ENCODE data around the gene TLN1. TPM values are rescaled to one million over a fixed set of nuclear protein-coding genes. Genes with fewer than 3 reads are reported as not detected.

The TLN1 gene
- total RNA-seq, 2 experiments from 2014 or later: 98.8 to 177 TPM

DNA sequence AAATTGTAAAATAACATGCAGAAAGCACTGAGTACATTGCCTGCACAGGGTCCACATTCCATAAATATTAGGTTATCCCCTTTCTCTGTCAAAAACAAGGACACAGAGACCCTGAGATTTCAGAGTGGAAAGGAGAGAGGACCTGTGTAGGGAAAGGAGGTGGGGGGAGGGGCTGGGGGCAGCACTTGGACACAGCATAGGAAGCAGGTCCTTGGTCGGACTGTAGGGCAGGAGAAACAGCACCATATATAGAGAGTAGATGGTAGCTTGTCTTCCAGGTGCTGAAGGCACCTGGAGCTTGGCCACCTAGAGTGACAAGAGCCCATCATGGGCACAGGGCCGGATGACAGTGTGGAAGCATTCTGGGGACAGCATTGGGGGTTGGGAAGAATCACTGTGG lies 44.7 kb downstream of the TLN1 start:
- no TSS peak for BruUV-seq (replicated peaks)
- H3K4me2 ChIP-seq (ENCODE audit: low read length): peak overlapping the region; percentile 60
- H3K4me3 ChIP-seq (ENCODE audit: low read depth, low read length, poor library complexity, severe bottlenecking): peak overlapping the region; percentile 18
- H3K27ac ChIP-seq (ENCODE audit: low read depth, low read length, poor library complexity, severe bottlenecking): peak overlapping the region; percentile 65
- intact Hi-C loops (cut with micrococcal nuclease; ENCODE audit: unreplicated experiment): no loop called here
- CTCF ChIA-PET (ENCODE audit: unreplicated experiment): interaction anchor here (0.8 to 1.5 kb wide), 3 partner anchors 9 to 76 kb away, joined by 3 to 5 read pairs (median 4); no protein-coding TSS in a partner anchor
- no peaks in the 10 kb centered on the region for H3K79me2 ChIP-seq (ENCODE audit: insufficient read depth, low read depth, low read length)
- no peaks in the 10 kb centered on the region for H3K9me2 ChIP-seq (ENCODE audit: insufficient read depth, low read length)
- peaks cover 51% of the 10 kb centered on the region for H3K4me1 ChIP-seq (ENCODE audit: insufficient read depth, low read length, poor library complexity, severe bottlenecking)
- no peaks in the 10 kb centered on the region for H4K20me1 ChIP-seq (ENCODE audit: insufficient read depth, low read length)
- DNase-seq (ENCODE audit: low spot score): peak; percentile 20
- POLR2A ChIA-PET: interaction anchor here (0.8 to 1.6 kb wide), 4 partner anchors 22 to 227 kb away, joined by 3 to 7 read pairs (median 4); no protein-coding TSS in a partner anchor
- H2AFZ ChIP-seq (ENCODE audit: low read length): peak overlapping the region; percentile 89; the same call in 1 of the 2 replicates
- TF ChIP-seq EZH2phosphoT487 (IDR thresholded peaks at IDR 0.05; ENCODE audit: borderline replicate concordance, low read depth, low read length): no peak
- TF ChIP-seq, protein P1, sequence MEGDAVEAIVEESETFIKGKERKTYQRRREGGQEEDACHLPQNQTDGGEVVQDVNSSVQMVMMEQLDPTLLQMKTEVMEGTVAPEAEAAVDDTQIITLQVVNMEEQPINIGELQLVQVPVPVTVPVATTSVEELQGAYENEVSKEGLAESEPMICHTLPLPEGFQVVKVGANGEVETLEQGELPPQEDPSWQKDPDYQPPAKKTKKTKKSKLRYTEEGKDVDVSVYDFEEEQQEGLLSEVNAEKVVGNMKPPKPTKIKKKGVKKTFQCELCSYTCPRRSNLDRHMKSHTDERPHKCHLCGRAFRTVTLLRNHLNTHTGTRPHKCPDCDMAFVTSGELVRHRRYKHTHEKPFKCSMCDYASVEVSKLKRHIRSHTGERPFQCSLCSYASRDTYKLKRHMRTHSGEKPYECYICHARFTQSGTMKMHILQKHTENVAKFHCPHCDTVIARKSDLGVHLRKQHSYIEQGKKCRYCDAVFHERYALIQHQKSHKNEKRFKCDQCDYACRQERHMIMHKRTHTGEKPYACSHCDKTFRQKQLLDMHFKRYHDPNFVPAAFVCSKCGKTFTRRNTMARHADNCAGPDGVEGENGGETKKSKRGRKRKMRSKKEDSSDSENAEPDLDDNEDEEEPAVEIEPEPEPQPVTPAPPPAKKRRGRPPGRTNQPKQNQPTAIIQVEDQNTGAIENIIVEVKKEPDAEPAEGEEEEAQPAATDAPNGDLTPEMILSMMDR (conservative IDR thresholded peaks at IDR 0.05; ENCODE audit: low read length): no peak
- H3K36me3 ChIP-seq (ENCODE audit: insufficient read depth, low read length): no peaks in the 10 kb centered on the region
- H3K9me3 ChIP-seq (ENCODE audit: low read length): no peaks in the 10 kb centered on the region

DNA sequence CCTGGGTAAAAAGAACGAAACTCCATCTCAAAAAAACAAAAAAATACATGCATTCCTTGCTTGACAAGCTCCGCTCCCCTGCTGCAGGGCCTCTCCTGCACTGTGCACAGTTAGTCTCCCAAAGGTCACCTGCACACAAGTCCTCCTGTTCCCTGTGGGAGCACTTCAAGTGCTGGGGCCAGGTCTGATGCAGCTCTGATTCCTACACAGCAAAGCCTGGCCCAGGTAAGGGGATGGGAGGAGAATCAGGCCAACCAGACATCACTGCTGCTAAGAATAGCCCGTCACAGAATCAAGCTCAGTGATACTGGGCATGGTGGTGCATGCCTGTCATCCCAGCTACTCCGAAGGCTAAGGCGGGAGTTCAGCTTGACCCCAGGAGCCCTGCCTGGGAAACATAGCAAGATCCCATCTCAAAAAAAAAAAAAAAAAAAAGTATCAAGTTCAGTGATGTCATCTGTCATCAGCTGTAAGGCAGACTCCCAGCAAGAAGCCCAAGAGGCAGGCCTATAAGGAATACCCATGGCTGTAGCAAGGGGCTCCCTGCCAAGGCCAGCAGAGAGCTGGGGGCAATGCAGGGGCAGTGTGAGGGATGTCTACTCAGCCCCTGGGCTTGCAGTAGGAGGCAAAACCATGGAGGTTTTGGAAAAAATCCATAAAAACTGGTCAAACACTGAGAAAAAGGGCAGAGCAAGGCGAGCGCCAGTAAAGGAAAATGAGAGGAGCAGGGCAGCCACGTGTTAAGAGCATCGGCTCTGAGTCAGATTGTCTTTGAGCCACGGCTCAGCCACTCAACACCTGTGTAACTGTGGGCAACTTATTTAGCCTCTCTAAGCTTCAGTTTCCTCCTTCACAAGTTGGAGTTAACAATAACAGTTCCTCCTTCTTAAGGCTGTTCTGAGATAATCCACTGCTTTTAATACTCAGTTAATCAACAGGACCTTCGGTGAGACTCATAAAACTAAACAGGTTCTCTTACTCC lies 45.5 kb downstream of the TLN1 start:
- Histone ChIP-seq H4K20me1 (ENCODE audit: insufficient read depth, low read length) (no peaks in the 10 kb centered on the region), H3K4me2 (ENCODE audit: low read length) (peak overlapping the region; percentile 60), H3K36me3 (ENCODE audit: insufficient read depth, low read length) (no peaks in the 10 kb centered on the region), H3K9me3 (ENCODE audit: low read length) (no peaks in the 10 kb centered on the region), H3K4me1 (ENCODE audit: insufficient read depth, low read length, poor library complexity, severe bottlenecking) (peaks cover 58% of the 10 kb centered on the region), H3K79me2 (ENCODE audit: insufficient read depth, low read depth, low read length) (no peaks in the 10 kb centered on the region), H2AFZ (ENCODE audit: low read length) (peak overlapping the region; percentile 89), H3K4me3 (ENCODE audit: low read depth, low read length, poor library complexity, severe bottlenecking) (peak overlapping the region; percentile 18), H3K27ac (ENCODE audit: low read depth, low read length, poor library complexity, severe bottlenecking) (peak overlapping the region; percentile 65), H3K9me2 (ENCODE audit: insufficient read depth, low read length) (no peaks in the 10 kb centered on the region)
- intact Hi-C loops (cut with micrococcal nuclease; ENCODE audit: unreplicated experiment): no loop called here
- POLR2A ChIA-PET: interaction anchor here (0.6 to 2.0 kb wide), 11 partner anchors 9 to 74 kb away, joined by 3 to 7 read pairs (median 4); partner anchors contain the start of genes ARHGEF39, CCDC107 and RMRP
- DNase-seq (ENCODE audit: low spot score): peak; percentile 80
- BruUV-seq (replicated peaks): no TSS peak
- CTCF ChIA-PET (ENCODE audit: unreplicated experiment): interaction anchor here (0.6 to 0.7 kb wide), 2 partner anchors 24 to 41 kb away, joined by 4 to 5 read pairs; no protein-coding TSS in a partner anchor
- no peak for TF ChIP-seq EZH2phosphoT487 (IDR thresholded peaks at IDR 0.05; ENCODE audit: borderline replicate concordance, low read depth, low read length)
- TF ChIP-seq, protein P1 (conservative IDR thresholded peaks at IDR 0.05; ENCODE audit: low read length): no peak

All from OCI-LY7 (cell line).